Stimulated activated effector memory CD8-positive, alpha-beta T cell treated with anti-CD3 and anti-CD28 coated beads, Interleukin-12 subunit alpha, Interleukin-12 subunit beta, amount 100 ng/mL, for 72 hours (primary cell): ENCODE results near the gene JMJD7.

ENCODE experiments used
- ATAC-seq: fragments of 150-1000 bp; cut with Tn5 transposase; 2 replicates; pipeline ENCODE4 v1.10.0; 2021
- DNase-seq, 2 donors: peaks; one replicate each; pipeline ENCODE4 v3.0.0; 2021 to 2022; ENCODE audit warnings: low spot score in 2 of 2
- H3K27ac Mint-ChIP-seq: one replicate; pipeline ENCODE4 v1.8.0; 2022; ENCODE audit warnings: mild to moderate bottlenecking, mixed read lengths
- H3K36me3 Mint-ChIP-seq: one replicate; pipeline ENCODE4 v1.8.0; 2022; ENCODE audit warnings: mild to moderate bottlenecking, mixed read lengths
- H3K4me1 Mint-ChIP-seq: one replicate; pipeline ENCODE4 v1.8.0; 2022; ENCODE audit warnings: mixed read lengths
- H3K4me3 Mint-ChIP-seq: one replicate; pipeline ENCODE4 v1.8.0; 2022; ENCODE audit warnings: mild to moderate bottlenecking, mixed read lengths
- H3K9me3 Mint-ChIP-seq: one replicate; pipeline ENCODE4 v1.8.0; 2022; ENCODE audit warnings: mixed read lengths

Gene JMJD7

DNA sequence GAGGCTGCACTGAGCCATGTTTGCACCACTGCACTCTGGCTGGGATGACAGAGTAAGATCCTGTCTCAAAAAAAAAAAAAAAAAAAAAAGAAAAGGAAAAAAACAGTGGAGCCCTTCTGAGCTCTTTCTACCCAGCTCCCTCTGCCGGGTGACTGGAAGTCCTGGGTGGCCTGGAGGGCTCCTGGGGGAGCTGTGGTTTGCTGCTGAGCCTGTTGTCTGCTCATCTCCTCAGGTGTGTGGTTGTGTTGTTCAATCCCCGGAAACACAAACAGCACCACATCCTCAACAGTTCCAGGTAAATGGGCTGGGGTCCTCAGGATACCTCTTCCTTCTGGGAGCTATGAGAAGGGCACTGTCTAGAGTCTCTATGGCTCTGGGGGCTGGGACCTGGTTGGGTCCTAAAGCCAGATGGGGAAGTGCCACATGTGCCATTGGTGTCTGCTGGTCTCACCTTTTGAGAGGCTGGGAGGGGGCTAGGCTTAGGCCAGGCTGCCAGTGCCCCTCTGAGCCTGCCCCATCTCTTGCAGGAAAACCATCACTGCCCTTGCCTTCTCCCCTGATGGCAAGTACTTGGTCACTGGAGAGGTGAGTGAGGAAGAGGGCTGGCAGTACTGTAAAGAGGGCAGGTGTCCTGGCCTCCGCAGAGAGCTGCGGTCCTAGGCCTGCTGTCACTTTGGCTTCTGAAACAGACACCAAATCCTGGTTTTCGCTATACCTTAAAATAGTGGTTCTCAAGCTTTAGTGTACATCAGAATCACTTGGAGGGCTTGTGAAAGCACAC lies 17.1 kb upstream of the JMJD7 start:
- H3K4me1 Mint-ChIP-seq = peaks cover 25% of the 10 kb centered on the region
- DNase-seq (no peak), ATAC-seq (no peak)
- no peak overlapping the region for H3K27ac Mint-ChIP-seq
- no peaks in the 10 kb centered on the region for H3K9me3 Mint-ChIP-seq
- H3K36me3 Mint-ChIP-seq = no peaks in the 10 kb centered on the region
- no peak overlapping the region for H3K4me3 Mint-ChIP-seq

DNA sequence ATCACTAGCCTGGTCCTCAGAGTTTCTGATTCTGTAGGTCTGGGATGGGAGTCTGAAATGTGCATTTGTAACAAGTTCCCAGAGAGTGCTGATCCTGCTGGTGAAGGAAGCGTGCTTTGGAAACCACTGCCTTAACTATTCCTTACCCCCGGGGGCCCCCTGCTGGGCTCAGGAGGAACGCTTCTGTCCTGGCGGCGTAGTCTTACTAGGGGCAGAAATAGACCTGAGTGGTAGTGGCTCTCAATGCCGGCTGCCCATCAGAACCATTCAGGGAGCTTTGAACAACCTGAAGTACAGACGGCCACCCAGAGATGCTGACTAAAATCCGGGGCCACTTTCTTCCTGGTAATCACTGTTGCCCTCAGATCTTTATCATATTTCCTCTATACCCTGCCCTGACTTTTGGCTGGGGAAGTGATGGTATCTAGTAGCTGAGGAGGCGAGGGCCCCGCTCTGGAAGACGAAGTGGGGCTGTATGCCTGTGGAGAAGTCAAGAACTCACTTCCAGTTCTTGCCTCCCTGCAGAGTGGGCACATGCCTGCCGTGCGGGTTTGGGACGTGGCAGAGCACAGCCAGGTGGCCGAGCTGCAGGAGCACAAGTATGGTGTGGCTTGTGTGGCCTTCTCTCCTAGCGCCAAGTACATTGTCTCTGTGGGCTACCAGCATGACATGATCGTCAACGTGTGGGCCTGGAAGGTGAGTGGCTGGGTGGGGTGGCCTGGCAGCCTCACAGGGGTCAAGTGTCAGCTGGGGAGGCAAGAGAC lies 16.3 kb upstream of the JMJD7 start:
- peak; percentile 88 for ATAC-seq
- H3K9me3 Mint-ChIP-seq = no peaks in the 10 kb centered on the region

GRCh38 chr15:41812820-41813375 lies 15.0 kb upstream of the JMJD7 start:
- H3K36me3 Mint-ChIP-seq = peaks cover 13% of the 10 kb centered on the region
- no peak for DNase-seq
- no peak for ATAC-seq
- no peaks in the 10 kb centered on the region for H3K9me3 Mint-ChIP-seq
- H3K4me1 Mint-ChIP-seq = peaks cover 25% of the 10 kb centered on the region
- peak overlapping the region; percentile 26 for H3K27ac Mint-ChIP-seq
- H3K4me3 Mint-ChIP-seq = no peak overlapping the region

More for the DNA sequence above, 16.3 kb upstream of the JMJD7 start:
- DNase-seq = peak; percentile 61 to 83
- Mint-ChIP-seq H3K27ac (peak overlapping the region; percentile 73), H3K36me3 (peaks cover 2% of the 10 kb centered on the region), H3K4me3 (no peak overlapping the region), H3K4me1 (peaks cover 25% of the 10 kb centered on the region)

GRCh38 chr15:41813426-41813825 lies 14.5 kb upstream of the JMJD7 start:
- DNase-seq = no peak
- Mint-ChIP-seq H3K27ac (peak overlapping the region; percentile 26), H3K36me3 (peaks cover 16% of the 10 kb centered on the region), H3K4me3 (no peak overlapping the region), H3K9me3 (no peaks in the 10 kb centered on the region), H3K4me1 (peaks cover 25% of the 10 kb centered on the region)
- no peak for ATAC-seq

DNA sequence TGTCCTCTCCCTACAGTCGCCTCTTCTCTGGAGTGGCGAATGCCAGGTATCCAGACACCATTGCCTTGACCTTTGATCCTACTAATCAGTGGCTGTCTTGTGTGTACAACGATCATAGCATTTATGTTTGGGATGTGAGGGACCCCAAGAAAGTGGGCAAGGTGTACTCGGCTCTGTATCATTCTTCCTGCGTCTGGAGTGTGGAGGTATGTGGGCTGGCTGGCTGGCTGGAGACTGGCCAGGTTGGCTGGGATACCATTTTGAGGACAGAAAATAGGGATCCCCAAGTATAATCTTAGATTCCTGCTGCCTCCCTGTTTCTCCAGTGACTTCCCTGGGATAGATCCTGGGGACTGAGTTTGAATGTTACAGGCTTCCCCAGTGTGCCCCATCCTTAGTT lies 13.4 kb upstream of the JMJD7 start:
- H3K4me3 Mint-ChIP-seq = no peak overlapping the region
- H3K36me3 Mint-ChIP-seq = peaks cover 27% of the 10 kb centered on the region
- no peaks in the 10 kb centered on the region for H3K9me3 Mint-ChIP-seq
- DNase-seq (no peak), ATAC-seq (no peak)
- no peak overlapping the region for H3K27ac Mint-ChIP-seq
- peaks cover 18% of the 10 kb centered on the region for H3K4me1 Mint-ChIP-seq

- H3K27ac Mint-ChIP-seq = peak overlapping the region; percentile 79
- ATAC-seq = no peak
- peaks cover 28% of the 10 kb centered on the region for H3K36me3 Mint-ChIP-seq
- H3K4me3 Mint-ChIP-seq = no peak overlapping the region
- H3K9me3 Mint-ChIP-seq = no peaks in the 10 kb centered on the region
- peaks cover 1% of the 10 kb centered on the region for H3K4me1 Mint-ChIP-seq
- no peak for DNase-seq
These were observed 11.1 kb upstream of the JMJD7 start for GRCh38 chr15:41816788-41817187.

DNA sequence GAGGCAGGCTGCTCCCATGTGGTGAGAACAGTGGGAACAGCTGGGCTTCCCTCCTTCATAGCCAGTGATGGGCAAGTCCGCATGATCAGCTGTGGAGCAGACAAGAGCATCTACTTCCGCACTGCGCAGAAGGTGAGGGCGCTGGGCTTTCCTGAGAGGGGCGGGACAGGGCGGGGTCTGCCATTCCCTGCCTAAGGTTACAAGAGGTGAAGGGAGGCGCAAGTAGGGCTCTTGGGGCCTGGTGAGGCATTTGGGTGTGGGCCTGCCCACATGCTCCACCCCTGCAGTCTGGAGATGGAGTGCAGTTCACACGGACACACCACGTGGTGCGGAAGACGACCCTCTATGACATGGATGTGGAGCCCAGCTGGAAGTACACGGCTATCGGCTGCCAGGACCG lies 10.6 kb upstream of the JMJD7 start:
- Mint-ChIP-seq H3K4me1 (no peaks in the 10 kb centered on the region), H3K9me3 (no peaks in the 10 kb centered on the region), H3K4me3 (no peak overlapping the region), H3K36me3 (peaks cover 28% of the 10 kb centered on the region), H3K27ac (peak overlapping the region; percentile 79)
- DNase-seq (no peak), ATAC-seq (no peak)

- H3K9me3 Mint-ChIP-seq = no peaks in the 10 kb centered on the region
- peaks cover 31% of the 10 kb centered on the region for H3K36me3 Mint-ChIP-seq
- no peak overlapping the region for H3K4me3 Mint-ChIP-seq
- DNase-seq (no peak), ATAC-seq (no peak)
- no peak overlapping the region for H3K27ac Mint-ChIP-seq
- no peaks in the 10 kb centered on the region for H3K4me1 Mint-ChIP-seq
These were observed 10.1 kb upstream of the JMJD7 start for GRCh38 chr15:41817781-41818180.

- peaks cover 34% of the 10 kb centered on the region for H3K36me3 Mint-ChIP-seq
- H3K27ac Mint-ChIP-seq = peak overlapping the region; percentile 49
These were observed 8.3 kb upstream of the JMJD7 start for GRCh38 chr15:41819455-41820050.

GRCh38 chr15:41820791-41821423 lies 7.0 kb upstream of the JMJD7 start:
- peaks cover 34% of the 10 kb centered on the region for H3K36me3 Mint-ChIP-seq
- H3K4me3 Mint-ChIP-seq = no peak overlapping the region
- H3K27ac Mint-ChIP-seq = peak overlapping the region; percentile 23
- ATAC-seq (no peak), DNase-seq (no peak)
- H3K4me1 Mint-ChIP-seq = no peaks in the 10 kb centered on the region
- no peaks in the 10 kb centered on the region for H3K9me3 Mint-ChIP-seq

More at GRCh38 chr15:41819455-41820050, 8.3 kb upstream of the JMJD7 start:
- no peaks in the 10 kb centered on the region for H3K9me3 Mint-ChIP-seq
- no peaks in the 10 kb centered on the region for H3K4me1 Mint-ChIP-seq
- H3K4me3 Mint-ChIP-seq = no peak overlapping the region
- ATAC-seq (no peak), DNase-seq (no peak)

GRCh38 chr15:41821831-41822230 lies 6.1 kb upstream of the JMJD7 start:
- no peak for ATAC-seq
- peaks cover 8% of the 10 kb centered on the region for H3K4me1 Mint-ChIP-seq
- H3K9me3 Mint-ChIP-seq = no peaks in the 10 kb centered on the region
- H3K27ac Mint-ChIP-seq = peak overlapping the region; percentile 23
- H3K36me3 Mint-ChIP-seq = peaks cover 35% of the 10 kb centered on the region
- H3K4me3 Mint-ChIP-seq = no peak overlapping the region
- no peak for DNase-seq

- Mint-ChIP-seq H3K36me3 (peaks cover 31% of the 10 kb centered on the region), H3K4me1 (peaks cover 9% of the 10 kb centered on the region), H3K27ac (no peak overlapping the region), H3K4me3 (no peak overlapping the region), H3K9me3 (no peaks in the 10 kb centered on the region)
- ATAC-seq (no peak), DNase-seq (no peak)
These were observed 5.4 kb upstream of the JMJD7 start for GRCh38 chr15:41822471-41822870.

DNA sequence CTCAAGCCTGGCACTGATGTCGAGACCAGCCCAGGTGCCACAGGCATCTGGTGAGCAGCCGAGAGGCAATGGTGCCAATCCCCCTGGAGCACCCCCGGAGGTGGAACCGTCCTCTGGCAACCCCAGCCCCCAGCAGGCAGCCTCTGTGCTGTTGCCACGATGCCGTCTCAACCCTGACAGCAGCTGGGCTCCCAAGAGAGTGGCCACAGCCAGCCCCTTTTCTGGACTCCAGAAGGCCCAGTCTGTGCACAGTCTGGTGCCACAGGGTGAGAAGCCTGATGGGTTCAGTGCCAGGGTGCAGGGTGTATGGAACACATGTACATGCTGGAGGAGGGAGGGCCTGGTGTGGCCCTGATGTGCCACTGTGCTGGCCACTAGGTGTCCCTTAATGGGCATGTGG lies 4.9 kb upstream of the JMJD7 start:
- DNase-seq = no peak
- no peaks in the 10 kb centered on the region for H3K9me3 Mint-ChIP-seq
- H3K4me3 Mint-ChIP-seq = no peak overlapping the region
- H3K27ac Mint-ChIP-seq = no peak overlapping the region
- ATAC-seq = no peak
- H3K4me1 Mint-ChIP-seq = peaks cover 13% of the 10 kb centered on the region
- peaks cover 27% of the 10 kb centered on the region for H3K36me3 Mint-ChIP-seq

DNA sequence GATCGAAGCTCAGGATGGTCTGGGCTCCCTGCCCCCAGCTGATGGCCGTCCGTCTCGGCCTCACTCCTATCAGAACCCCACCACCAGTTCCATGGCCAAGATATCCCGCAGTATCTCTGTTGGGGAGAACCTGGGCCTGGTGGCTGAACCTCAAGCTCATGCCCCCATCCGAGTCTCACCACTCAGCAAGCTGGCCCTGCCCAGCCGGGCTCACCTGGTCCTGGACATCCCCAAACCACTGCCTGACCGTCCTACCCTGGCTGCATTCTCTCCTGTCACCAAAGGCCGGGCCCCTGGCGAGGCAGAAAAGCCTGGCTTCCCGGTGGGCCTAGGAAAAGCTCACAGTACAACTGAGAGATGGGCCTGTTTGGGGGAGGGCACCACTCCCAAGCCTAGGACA lies 4.4 kb upstream of the JMJD7 start:
- H3K4me1 Mint-ChIP-seq = peaks cover 16% of the 10 kb centered on the region
- DNase-seq (no peak), ATAC-seq (no peak)
- no peaks in the 10 kb centered on the region for H3K9me3 Mint-ChIP-seq
- peaks cover 29% of the 10 kb centered on the region for H3K36me3 Mint-ChIP-seq
- peak overlapping the region; percentile 64 for H3K27ac Mint-ChIP-seq
- H3K4me3 Mint-ChIP-seq = no peak overlapping the region
